ENCODE results near the gene ERCC3.
A peak's percentile ranks its signal among the peaks of the same experiment; 100 is the strongest.

DNA sequence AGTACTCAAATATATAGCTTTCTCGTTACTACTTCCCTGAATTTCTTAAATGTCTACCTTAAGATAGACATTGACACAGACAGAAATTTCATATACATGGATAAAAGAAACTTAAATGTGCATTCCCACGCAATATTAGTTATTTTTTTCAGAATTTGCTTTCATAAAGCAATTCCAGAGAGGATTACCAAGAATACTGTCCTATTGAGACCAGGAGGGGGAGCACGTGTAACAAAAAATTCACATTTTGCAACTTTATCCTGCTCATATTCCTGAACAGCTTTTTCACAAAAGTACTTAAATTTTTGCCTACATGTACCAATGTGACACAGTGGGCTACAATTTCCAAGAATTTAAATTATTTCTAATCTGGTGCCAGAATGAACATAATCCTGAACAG lies 30.7 kb upstream of the ERCC3 start:
- TF ChIP-seq, protein P1, sequence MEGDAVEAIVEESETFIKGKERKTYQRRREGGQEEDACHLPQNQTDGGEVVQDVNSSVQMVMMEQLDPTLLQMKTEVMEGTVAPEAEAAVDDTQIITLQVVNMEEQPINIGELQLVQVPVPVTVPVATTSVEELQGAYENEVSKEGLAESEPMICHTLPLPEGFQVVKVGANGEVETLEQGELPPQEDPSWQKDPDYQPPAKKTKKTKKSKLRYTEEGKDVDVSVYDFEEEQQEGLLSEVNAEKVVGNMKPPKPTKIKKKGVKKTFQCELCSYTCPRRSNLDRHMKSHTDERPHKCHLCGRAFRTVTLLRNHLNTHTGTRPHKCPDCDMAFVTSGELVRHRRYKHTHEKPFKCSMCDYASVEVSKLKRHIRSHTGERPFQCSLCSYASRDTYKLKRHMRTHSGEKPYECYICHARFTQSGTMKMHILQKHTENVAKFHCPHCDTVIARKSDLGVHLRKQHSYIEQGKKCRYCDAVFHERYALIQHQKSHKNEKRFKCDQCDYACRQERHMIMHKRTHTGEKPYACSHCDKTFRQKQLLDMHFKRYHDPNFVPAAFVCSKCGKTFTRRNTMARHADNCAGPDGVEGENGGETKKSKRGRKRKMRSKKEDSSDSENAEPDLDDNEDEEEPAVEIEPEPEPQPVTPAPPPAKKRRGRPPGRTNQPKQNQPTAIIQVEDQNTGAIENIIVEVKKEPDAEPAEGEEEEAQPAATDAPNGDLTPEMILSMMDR (IDR thresholded peaks at IDR 0.05), result peak; percentile 32
- no peak for TF ChIP-seq ZFX (IDR thresholded peaks at IDR 0.05; ENCODE audit: borderline replicate concordance)

All from 22Rv1 (cell line).